G401 (cell line): Measurements from ENCODE around the gene USP9X. TPM values are rescaled to one million over a fixed set of nuclear protein-coding genes. Genes with fewer than 3 reads are reported as not detected.
A peak's percentile ranks its signal among the peaks of the same experiment; 100 is the strongest.
"Not testable (repeated sequence)": the region's sequence is repeated elsewhere in the genome, so short reads cannot be mapped to it uniquely, and the experiment has no call there.

Source experiments
- DNase-seq: peaks from one replicate; pipeline ENCODE4 v3.0.0-alpha.2; 2015; ENCODE audit warnings: low spot score
- in situ Hi-C: cut with HindIII; loops from 2 replicates; pipeline ENCODE4 v1.10.0; 2016; ENCODE audit warnings: low sequenced_read_pairs, mixed read lengths
- total RNA-seq: library from RNA; depleted of rRNA; stranded (reverse); fragments of >200 nt; shearing (Covaris generic); gene quantifications from 2 replicates; pipeline ENCODE4 v1.2.3, GENCODE V29; 2014; rRNA removed

USP9X gene, protein sequence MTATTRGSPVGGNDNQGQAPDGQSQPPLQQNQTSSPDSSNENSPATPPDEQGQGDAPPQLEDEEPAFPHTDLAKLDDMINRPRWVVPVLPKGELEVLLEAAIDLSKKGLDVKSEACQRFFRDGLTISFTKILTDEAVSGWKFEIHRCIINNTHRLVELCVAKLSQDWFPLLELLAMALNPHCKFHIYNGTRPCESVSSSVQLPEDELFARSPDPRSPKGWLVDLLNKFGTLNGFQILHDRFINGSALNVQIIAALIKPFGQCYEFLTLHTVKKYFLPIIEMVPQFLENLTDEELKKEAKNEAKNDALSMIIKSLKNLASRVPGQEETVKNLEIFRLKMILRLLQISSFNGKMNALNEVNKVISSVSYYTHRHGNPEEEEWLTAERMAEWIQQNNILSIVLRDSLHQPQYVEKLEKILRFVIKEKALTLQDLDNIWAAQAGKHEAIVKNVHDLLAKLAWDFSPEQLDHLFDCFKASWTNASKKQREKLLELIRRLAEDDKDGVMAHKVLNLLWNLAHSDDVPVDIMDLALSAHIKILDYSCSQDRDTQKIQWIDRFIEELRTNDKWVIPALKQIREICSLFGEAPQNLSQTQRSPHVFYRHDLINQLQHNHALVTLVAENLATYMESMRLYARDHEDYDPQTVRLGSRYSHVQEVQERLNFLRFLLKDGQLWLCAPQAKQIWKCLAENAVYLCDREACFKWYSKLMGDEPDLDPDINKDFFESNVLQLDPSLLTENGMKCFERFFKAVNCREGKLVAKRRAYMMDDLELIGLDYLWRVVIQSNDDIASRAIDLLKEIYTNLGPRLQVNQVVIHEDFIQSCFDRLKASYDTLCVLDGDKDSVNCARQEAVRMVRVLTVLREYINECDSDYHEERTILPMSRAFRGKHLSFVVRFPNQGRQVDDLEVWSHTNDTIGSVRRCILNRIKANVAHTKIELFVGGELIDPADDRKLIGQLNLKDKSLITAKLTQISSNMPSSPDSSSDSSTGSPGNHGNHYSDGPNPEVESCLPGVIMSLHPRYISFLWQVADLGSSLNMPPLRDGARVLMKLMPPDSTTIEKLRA (N-terminal part only)
- 21.8 and 27.6 TPM in 2 replicates for total RNA-seq

DNA sequence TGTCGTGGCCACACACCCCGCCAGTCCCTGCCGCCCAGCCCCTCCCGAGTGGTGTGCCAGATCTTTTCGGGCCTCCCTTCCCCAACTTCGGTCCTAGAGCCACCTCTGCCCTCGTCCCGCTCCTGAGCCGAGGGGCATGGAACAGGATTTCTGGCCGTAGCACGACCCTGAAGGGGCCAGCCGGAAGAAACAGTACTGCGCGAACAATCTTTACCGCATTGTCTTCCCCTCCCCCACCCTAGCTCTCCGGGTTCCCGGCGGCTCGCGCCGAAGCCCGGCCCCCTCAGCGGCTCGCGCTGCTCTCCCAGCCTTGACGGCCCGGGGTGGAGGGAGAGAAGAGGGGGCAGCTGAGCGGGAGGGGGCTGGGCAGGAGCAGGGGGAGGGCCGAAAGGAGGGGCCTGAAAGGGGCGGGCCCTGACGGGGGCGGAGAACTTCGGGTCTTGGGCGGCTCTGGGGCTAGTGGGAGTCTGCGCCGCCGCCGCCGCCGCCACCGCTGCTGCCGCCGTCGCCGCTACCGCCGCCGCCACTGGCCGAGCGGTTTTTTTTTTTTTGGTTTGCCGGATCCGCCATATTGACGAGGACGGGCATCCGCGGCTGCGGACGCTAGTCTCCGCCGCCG lies at the start of gene USP9X:
USP9X (plus strand) TSS at position 553 of the 619 bp plus-strand sequence. CDS start 38,184 bp downstream, outside the sequence.
- DNase-seq, result peak; percentile 88
- in situ Hi-C loops, result no loop called here

DNA sequence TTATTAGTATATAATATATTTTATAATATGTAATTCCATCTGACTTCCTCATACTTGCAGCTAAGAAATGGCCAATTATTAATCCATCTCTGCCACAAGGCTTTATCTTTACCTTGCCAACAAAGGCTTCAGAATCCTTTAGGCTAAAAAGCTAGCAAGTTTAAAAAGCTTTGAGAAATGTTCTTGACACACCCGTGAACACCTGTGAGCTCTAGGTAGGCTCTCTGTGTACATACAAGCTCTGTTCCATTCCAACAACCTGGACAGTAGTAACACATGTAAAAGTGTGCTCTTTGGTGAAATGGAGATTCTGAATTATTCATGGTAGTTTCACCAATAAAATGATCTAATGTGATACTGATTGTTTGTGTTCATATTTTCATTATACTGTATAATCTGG lies 49.7 kb upstream of the USP9X start:
- in situ Hi-C loops, result no loop called here
- DNase-seq, result no peak

DNA sequence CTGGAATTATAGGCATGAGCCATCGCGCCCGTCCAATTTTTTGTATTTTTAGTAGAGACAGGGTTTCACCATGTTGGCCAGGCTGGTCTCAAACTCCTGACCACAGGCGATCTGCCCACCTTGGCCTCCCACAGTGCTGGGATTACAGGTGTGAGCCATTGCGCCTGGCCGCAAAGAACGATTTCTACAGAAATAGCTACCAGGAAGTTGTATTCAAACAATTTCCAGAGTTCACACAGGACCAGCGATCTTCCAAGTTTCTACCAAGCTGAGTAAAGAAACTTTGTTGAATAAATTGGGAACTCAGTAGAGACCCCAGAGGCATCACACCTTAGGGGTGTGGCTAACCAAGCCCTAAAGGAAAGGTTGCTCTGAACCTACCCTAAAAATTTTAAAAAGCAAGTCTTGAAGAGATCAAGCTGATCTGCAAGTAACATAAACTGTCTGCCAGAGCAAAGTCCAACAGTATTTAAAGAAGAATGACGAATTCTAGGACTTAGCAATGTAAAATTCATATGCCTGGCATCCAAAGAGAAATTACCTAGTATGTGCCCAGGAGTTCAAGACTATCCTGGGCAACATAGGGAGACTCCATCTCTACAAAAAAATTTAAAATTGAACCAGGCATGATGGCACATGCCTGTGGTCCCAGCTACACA lies 48.4 kb upstream of the USP9X start:
- in situ Hi-C loops, result no loop called here
- DNase-seq, result no peak

DNA sequence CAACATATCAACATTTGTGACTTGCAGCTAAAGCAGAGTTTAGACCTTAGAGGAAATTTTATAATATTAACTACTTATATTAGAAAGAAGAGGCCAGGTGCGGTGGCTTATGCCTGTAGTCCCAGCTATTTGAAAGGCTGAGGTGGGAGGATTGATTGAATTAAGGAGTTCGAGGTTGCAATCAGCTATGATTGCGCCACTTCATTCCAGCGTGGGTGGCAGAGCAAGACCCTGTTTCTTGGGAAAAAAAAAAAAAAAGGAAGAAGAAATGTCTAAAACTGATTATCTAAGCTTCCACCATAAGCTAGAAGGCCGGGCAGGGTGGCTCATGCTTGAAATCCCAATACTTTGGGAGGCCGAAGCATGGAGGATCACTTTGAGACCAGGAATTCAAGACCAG lies 42.0 kb upstream of the USP9X start:
- DNase-seq, result no peak
- in situ Hi-C loops, result no loop called here

DNA sequence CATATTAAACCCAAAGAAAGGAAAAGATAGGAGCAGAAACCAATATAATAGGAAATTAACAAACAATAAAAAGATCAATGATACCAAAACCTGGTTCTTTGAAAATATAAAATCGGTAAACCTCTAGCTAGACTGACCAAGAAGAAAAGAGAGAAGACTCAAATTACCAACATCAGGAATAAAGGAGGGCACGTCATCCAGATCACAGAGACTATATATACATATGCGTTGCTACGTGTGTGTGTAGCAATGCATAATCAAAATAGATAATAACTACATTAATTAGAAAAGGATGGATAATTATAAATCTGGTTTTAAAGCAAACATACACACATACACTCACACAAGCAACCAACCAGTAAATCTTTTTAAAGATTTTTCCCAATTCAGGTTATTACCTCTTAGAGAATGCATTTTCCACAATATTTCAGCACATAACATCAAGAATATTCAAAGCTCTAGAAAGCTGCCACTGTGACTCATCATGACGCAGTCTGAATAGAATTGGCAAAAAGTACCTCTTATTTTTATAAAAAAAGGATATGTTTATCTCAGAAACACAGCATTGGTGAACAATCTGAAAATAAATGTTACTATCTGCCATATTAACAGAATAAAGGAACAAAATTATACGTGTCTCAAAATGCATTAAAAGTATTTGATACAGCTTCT lies 41.4 kb upstream of the USP9X start:
- no peak for DNase-seq
- in situ Hi-C loops, result no loop called here

DNA sequence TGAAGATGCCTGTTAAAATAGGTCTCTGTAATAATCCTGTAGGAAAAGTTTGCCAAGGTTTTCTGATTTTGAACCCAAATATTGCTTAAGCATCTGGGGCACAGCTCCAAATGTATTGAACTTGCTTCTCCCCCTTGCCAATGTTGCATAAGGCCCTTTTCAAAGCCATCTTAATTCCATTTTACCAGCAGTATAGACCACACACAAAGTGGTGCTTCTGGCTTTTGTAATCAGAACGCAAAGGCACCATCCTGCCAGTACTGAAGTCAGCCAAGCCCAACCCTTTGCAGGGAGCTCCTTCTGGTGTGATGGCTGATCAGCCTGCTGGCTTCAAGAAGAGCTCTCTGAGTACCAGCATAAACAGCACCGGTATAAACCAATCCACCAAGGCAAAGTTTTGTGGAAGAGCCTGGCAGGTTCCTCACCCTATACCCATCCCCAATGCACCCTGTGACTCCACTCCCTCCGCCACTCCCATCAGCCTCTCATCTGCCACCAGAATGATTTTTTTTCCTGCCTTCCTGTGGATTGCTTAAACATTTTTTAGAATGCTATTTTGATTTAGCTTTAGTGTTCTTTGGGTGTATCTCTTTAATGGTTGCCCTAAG lies 39.2 kb upstream of the USP9X start:
- in situ Hi-C loops, result no loop called here
- DNase-seq, result peak; percentile 0

DNA sequence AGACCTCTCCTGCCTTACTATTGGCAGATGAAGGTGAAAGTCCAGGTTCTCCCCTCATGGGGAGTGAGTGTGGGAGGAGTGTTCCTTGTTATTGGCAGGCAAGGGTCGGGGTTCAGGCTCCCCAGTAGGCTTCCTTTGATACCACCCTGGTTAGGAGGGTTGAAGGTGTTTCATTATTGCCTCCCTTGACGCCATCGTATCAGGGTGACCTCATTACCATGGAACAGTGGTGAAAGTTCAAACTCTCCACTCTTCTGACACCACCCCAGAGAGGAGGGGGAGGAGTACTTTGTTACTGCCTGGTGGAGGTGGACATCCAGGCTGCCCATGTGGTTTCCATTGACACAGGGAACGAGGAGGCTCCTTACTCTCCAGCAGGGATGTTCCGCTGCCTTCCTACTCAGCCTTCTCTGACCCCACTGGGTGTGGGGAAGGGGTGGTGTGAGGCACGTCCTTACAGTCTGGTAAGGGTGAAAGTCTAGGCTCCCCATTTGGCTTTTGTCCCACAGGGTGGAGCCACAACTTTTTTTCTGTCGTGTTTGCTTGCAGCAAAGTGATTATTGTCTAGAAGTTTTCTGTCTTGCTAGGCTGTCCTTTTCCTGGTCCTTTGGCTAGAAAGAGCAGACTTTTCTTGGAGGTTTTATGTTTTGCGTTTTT lies 37.2 kb upstream of the USP9X start:
- no peak for DNase-seq
- in situ Hi-C loops, result no loop called here

DNA sequence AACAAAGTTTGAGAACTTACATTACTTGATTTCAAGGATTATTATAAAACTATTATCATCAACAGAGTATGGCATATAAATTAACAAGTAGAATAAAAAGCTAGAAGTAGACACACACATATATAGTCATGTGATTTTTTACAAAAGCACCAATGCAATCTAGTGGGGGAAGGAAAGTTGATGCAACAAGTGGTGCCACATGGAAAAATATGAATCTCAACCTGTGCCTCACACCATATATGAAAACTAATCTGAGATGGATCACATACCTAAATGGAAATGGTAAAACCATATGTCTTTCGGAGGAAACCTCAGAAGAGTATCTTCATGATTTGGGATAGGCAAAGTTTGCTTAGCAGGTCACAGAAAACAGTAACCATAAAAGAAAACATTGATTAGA lies 34.9 kb upstream of the USP9X start:
- DNase-seq, result no peak
- in situ Hi-C loops, result no loop called here

DNA sequence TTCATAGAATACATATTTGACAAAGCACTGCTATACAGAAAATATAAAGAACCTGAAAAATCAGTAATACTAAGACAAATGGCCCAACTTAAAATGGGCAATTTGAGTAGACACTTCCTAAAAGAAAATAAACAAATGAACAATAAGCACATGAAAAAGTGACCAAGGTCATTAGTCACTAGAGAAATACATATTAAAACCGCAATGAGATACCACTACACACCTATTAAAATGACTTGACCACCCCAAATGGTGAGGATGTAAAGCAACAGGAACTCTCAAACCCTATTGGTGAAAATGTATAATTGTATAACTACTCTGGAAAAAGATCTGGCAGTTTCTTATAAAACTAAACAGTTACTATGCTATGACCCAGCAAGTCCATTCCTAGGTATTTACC lies 34.0 kb upstream of the USP9X start:
- in situ Hi-C loops, result no loop called here

DNA sequence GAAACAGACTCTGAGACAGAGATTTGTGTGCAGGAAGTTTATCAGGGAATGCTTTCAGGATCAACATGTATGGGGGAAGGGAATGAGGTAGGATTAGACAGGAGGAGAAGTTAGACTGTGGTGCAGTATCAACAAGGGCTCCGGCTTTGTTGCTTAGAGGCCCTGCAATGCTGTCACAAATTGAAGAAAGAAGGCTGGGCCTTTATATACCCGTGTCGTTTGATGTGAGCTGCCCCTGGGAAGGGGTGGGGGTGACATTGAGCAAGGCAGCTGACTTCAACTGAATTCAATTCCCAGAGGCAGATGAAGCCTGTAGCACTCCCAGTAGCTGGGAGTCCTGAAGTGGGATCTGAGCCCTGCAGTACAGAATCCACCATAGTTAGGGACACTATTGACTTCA lies 29.5 kb upstream of the USP9X start:
- no peak for DNase-seq
- in situ Hi-C loops, result no loop called here

More for the DNA sequence above, 34.0 kb upstream of the USP9X start:
- DNase-seq, result no peak

DNA sequence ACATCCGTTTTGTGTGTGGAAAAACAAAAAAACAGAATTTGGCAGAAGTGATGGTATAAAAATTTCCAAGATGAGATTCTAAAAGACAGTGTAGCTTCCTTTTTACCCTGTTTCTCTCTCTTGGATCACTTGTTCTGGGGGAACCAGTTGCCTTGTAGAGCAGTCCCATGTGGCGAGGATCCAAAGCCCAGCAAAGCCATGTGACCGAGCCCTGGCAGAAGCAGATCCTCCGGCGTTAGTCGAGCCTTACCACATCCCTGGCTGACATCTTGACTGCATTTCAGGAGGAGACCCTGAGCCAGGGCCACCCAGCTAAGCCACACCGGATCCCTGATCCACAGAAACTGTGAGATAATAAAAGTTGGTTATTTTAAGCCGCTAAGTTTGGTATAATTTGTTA lies 22.0 kb upstream of the USP9X start:
- in situ Hi-C loops, DNase-seq: not testable (repeated sequence)

DNA sequence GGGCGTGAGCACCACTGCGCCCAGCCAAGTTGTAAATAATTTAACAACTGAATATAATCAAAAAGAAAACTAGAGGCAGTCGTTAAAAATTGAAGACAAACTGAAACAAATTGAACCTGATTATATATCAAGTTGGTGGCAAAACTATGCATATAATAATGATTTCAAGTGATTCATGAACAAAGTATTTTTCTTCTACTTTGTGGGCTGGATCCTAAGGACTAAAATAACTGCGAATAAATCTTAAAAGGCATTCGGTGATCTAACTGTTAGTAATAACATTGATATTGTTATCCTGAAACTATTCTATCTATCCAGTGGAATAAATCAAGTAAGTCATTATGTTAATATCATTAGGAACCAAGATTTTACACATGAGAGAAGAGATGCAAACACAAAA lies 21.2 kb upstream of the USP9X start:
- in situ Hi-C loops, result no loop called here
- DNase-seq, result no peak

DNA sequence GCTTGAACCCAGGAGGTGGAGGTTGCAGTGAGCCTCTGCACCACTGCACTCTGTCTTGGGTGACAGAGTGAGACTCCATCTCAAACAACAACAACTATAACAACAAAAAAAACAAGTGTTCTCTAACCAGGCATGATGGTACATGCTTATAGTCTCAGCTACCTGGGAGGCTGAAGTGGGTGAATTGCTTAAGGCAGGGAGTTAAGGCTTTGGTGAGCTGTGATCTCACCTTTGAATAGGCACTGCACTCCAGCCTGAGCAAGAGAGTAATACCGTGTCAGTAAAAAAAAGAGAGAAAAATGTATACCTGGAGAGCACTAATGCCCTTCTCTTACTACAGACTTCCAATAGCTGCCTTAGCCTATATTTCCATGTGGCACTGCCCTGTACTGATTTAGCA lies 18.9 kb upstream of the USP9X start:
- DNase-seq, result no peak
- in situ Hi-C loops, result no loop called here

DNA sequence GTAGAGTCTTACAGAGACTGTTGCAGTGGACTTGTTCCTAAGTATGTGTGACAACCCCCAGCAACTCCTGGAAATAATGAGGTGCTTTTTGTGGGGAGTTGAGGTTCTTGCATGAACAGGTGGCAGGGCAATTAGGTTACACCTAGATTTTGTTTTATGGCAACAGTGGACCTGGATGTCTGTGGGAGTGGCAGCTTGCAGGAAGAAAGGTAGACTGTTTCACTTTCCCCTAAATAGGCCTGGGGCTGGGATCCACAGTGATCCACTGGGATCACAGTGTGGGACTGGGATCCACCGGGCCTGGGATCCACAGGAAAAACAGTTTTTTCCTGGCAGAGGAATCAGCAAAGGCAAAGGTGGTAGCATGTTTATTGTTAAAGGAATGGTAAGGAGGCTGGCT lies 18.3 kb upstream of the USP9X start:
- no peak for DNase-seq
- in situ Hi-C loops, result no loop called here

DNA sequence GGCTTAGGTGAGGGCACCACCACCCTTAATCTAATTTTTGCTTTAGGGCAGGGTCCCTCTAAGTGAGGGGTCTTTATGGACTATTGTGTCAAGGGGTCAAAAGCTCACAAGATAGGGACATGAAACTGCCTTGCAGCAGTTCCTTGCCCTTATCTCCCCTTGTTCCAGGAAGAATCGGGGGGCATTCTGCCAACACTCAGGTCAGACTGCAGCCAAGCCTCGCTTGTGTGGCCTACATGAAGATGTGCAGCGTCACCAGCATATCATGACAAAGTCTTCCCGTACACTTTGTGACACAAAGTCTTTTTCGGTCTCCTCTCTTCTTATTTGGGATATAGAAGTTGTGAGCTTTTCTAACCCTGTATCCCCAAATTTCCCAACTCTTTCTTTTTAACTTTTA lies 17.5 kb upstream of the USP9X start:
- DNase-seq, result no peak
- in situ Hi-C loops, result no loop called here

DNA sequence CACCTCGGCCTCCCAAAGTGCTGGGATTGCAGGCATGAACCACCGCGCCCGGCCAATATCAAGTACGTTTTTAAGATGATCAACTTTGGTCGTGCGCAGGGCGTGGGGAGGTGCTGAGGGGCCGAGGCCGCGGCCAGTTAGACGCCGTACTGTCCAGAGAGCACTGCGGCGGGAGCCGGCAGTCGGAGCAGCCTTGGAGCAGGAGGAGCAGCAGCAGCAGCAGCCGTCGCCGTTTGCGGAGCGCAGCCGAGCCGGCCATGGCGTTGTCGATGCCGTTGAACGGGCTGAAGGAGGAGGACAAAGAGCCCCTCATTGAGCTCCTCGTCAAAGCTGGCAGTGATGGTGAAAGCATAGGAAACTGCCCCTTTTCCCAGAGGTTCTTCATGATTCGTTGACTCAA lies 8.5 kb upstream of the USP9X start:
- DNase-seq, result no peak
- in situ Hi-C loops, result no loop called here

DNA sequence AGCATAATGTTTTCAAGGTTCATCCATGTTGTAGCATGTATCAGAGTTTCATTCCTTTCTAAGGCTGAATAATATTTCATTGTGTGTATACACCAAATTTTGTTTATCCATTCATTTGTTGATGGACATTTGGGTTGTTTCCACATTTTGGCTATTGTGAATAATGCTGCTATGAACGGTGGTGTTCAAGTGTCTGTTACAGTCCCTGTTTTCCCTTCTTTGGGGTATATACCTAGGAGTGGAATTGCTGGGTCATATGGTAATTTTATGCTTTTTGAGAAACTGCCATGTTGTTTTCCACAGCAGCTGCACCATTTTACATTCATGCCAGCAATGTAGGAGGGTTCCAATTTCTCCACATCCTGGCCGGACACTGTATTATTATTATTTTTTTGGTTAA lies 3.4 kb upstream of the USP9X start:
- no peak for DNase-seq
- in situ Hi-C loops, result no loop called here

DNA sequence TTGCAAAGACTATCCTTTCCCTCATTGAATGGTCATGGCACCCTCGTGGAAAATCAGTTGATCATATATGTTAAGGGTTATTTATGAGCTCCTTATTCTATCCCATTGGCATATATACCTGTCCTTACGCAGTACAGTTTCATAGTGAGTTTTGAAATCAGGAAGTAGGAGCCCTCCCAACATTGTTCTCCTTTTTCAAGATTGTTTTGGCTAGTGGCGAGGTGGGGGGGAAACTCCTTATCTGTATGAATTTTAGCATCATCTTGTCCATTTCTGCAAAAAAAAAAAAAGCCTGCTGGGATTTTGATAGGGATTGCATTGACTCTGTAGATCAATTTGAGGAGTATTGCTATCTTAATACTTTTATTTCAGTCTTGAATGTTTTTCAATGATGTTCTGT lies 2.5 kb upstream of the USP9X start:
- DNase-seq, result no peak
- in situ Hi-C loops, result no loop called here
